NCI-H1417 (cell line): ENCODE measurements around the gene SLC25A10.

Experiments used
- DNase-seq, 3 experiments: peaks; one replicate each; lab custom pipeline; 2025; lab: John Stamatoyannopoulos, UW

The SLC25A10 gene, protein sequence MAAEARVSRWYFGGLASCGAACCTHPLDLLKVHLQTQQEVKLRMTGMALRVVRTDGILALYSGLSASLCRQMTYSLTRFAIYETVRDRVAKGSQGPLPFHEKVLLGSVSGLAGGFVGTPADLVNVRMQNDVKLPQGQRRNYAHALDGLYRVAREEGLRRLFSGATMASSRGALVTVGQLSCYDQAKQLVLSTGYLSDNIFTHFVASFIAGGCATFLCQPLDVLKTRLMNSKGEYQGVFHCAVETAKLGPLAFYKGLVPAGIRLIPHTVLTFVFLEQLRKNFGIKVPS

DNA sequence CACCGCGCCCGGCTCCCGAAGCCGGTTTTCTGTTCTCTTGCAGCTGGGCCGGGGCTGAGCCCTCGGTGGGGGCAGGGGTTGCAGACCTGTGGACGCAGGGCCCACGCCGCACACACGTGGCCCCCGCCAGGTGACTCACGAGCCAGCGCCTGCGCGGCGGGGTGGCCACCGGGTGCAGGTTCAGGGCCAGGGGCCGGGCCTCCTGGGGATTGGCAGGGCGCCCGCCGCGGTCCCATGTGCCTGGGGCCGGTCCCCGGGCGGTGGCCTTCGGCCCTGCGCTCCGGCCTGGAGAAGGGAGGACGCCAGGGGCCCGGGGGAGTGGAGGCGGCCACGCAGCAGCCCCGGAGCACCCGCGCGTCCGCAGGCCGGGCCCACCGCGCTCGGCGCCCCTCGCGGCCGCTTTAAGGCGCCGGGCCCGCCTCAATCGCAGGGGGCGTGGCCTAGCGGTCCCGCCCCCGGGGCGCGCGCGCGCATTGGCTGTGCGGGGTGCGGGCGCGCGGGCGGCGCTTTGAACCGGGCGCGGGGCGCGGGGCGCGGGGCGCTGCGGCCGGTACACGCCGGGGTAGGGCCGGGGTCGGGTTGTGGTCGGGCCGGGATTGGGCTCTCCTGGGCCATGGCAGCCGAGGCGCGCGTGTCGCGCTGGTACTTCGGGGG lies at the start of gene SLC25A10:
TSS of gene SLC25A10 (plus strand) at position 471 of the 654 bp plus-strand sequence. CDS start at position 614, 143 bp downstream.
- DNase-seq, result peak; percentile 86 to 94 (median 90)

DNA sequence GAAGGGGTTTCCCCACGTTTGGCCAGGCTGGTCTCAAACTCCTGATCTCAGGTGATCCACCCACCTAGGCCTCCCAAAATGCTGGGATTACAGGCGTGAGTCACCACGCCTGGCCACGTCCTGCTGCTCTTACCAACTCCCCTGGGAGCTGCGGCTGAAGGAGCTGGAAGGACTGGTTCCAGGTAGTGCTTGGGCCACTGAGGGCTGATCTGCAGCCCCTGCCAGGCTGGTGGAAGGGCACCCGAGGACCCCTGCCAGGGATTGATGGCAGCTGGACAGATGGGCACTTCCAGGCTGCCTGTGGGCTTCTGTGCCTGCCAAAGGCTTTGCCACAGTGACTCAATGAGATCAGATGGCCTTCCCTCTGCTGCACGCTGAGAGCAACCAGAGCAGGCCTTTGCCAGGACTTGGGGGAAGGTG lies 48.0 kb upstream of the SLC25A10 start:
- no peak for DNase-seq

GRCh38 chr17:81665205-81666091 lies 46.6 kb upstream of the SLC25A10 start:
- peak in 2 of 3 experiments; percentile 20 to 61 for DNase-seq

- peak in 1 of 3 experiments; percentile 44 for DNase-seq
Observed at GRCh38 chr17:81666092-81666341, 46.1 kb upstream of the SLC25A10 start.

- DNase-seq, result peak; percentile 94 to 96 (median 95)
Observed at GRCh38 chr17:81666342-81667191, 45.5 kb upstream of the SLC25A10 start, which contains the start of the genes CCDC137 and OXLD1. TSS of gene CCDC137 (plus strand) at chr17:81666737. CDS start at chr17:81666767, 30 bp downstream. TSS of gene OXLD1 (minus strand) at chr17:81666605. CDS start at chr17:81666577, 28 bp downstream.

DNA sequence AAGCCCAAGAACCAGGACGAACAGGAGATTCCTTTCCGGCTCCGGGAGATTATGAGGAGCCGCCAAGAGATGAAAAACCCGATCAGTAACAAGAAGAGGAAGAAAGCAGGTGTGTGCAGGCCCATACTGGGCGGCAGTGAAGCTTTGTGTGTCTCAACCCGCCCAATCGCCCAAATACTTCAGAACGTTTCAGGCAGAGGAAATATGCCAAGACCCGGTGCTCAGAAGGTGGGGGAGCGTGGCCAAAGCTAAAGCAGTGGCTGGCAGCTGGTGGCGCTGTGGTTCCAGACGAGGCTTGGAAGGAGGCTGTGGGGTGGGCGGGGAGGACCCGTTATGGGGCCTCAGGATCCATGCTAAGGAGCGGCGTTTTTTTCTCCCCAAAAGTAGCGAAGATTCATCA lies 44.3 kb upstream of the SLC25A10 start:
- DNase-seq, result no peak

DNA sequence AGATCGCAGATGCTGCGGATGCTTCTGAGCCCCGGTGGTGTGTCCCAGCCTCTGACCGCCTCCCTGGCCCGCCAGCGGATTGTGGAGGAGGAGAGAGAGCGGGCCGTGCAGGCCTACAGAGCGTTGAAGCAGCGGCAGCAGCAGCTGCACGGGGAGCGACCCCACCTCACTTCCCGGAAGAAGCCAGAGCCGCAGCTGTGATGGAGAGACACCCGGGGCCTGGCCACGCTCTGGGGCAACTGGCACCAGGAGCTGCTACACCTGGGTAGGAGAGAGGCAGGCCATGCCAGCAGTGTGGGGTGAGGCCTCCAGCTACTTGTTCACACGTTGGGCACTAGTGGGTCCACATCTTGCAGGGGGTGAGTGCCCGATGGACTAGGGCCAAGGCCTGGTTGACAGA lies 39.6 kb upstream of the SLC25A10 start:
- no peak for DNase-seq

- DNase-seq, result no peak
Observed at GRCh38 chr17:81672954-81673353, 39.1 kb upstream of the SLC25A10 start.

GRCh38 chr17:81673561-81674258 lies 38.4 kb upstream of the SLC25A10 start:
- DNase-seq, result no peak

GRCh38 chr17:81675515-81676221 lies 36.4 kb upstream of the SLC25A10 start:
- DNase-seq, result peak; percentile 3 to 49 (median 8)

GRCh38 chr17:81676906-81677305 lies 35.2 kb upstream of the SLC25A10 start:
- no peak for DNase-seq

GRCh38 chr17:81680150-81680549 lies 31.9 kb upstream of the SLC25A10 start:
- DNase-seq, result no peak

- DNase-seq, result peak in 2 of 3 experiments; percentile 84 to 94
Observed at GRCh38 chr17:81681672-81682071, 30.4 kb upstream of the SLC25A10 start.

GRCh38 chr17:81682565-81683207 lies 29.4 kb upstream of the SLC25A10 start:
- DNase-seq, result peak in 1 of 3 experiments; percentile 42

- DNase-seq, result peak in 1 of 3 experiments; percentile 46
Observed at GRCh38 chr17:81683208-81683583, 28.9 kb upstream of the SLC25A10 start.

DNA sequence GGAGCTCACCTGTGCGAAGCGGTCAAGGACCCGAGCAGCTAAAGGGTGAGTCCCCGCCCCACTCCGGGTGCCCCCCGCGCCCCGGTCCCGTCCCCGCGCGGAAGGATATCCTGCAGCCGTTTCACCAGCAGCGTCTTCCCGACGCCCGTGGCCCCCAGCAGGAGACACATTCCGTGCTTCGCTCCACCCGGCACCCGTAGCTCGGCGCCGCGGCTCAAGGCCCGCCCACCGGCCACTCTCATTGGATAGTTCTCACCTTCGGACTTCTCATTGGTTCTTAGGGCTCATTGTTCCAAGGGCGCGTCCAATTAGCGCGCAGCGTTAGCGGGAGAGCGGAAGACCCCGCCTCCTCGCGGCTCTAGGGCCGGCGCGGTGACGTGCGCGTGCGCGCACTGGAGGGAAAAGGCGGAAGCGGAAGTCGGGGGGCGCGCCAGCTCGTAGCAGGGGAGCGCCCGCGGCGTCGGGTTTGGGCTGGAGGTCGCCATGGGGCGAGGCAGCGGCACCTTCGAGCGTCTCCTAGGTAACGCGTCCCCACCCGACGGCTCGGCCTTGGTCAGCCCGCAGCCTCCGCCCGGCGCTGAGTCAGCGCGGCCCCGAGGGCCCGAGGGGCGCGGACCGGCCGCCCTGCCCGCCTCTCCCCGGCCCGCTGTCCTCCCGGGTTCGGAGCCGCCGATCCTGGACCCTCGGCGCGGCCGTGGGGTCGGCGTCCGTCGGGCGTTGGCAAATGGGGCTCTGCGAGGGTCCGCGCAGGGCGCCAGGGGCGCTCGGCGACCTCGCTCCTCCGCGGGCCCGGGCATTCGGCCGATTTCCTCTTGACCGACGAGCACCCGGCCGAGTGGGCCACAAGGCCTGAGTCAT lies 28.3 kb upstream of the SLC25A10 start, which contains the start of the genes ARL16 and HGS:
TSS of gene ARL16 (minus strand) at position 214 of the 858 bp plus-strand sequence. CDS start at position 170, 44 bp downstream.
TSS of gene HGS (plus strand) at position 428 of the 858 bp plus-strand sequence. CDS start at position 484, 56 bp downstream.
- peak; percentile 99 to 100 (median 99) for DNase-seq

DNA sequence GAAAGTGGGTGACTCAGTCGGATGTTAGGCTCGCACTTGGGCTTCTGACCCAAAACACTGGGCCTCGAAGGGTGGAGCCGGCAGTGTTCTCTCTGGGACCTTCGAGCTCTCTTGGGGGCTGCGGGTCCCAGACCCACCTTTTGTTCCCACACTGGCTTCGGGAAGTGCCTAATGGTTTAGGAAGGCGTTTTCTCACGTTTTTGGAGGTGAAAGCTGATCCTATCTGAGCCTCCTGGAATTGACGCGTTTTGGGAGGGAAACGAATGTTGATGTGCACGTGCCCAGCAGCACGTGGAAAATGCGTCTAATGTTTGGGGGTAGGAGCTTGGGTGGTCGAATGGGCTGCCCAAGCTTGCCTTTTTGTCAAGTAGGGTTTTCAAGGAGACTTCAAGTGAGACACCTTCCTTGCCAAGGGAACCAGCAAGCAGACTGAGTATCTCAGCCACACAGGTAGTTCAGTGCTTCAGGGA lies 27.6 kb upstream of the SLC25A10 start:
- no peak for DNase-seq

DNA sequence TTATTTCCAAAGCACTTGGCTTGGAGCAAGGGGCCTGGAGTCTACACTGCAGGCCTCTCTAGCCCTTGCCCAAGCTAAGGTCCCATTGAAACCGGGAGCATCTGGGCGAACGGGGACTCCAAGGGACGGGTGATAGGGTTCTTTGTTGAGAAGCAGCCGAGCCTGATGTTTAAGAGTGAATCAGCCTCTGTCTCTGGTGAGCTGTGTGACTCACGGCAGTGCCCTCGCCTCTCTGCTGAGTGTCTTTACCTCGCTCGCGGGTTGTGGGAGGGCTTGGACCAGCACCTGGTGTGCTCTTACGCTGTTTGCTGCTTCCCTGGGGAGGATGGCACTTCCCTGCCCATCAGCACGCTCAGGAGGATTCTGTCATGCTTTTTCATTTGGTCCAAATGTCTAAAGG lies 27.0 kb upstream of the SLC25A10 start:
- DNase-seq, result no peak
